ENCODE data around the gene PRUNE2.
"Not testable (repeated sequence)": the region's sequence is repeated elsewhere in the genome, so short reads cannot be mapped to it uniquely, and the experiment has no call there.

The PRUNE2 gene

GRCh38 chr9:76793784-76794431 is 112.0 kb downstream of the PRUNE2 start:
- DNase-seq (ENCODE audit: low read depth): no peak

GRCh38 chr9:76789840-76790239 is 116.1 kb downstream of the PRUNE2 start:
- DNase-seq (ENCODE audit: low read depth): no peak

- DNase-seq (ENCODE audit: low read depth): no peak
Measured at GRCh38 chr9:76787677-76788076, 118.2 kb downstream of the PRUNE2 start.

GRCh38 chr9:76785501-76785900 is 120.4 kb downstream of the PRUNE2 start:
- DNase-seq (ENCODE audit: low read depth): no peak

- DNase-seq (ENCODE audit: low read depth): no peak
Measured at GRCh38 chr9:76784881-76785280, 121.0 kb downstream of the PRUNE2 start.

GRCh38 chr9:76772686-76773445 is 133.0 kb downstream of the PRUNE2 start:
- DNase-seq (ENCODE audit: low read depth): no peak

GRCh38 chr9:76766126-76766525 is 139.8 kb downstream of the PRUNE2 start:
- DNase-seq (ENCODE audit: low read depth): no peak

GRCh38 chr9:76764138-76764537 is 141.8 kb downstream of the PRUNE2 start, which contains the start of gene PCA3:
TSS of gene PCA3 (plus strand) at chr9:76764438.
- no peak for DNase-seq (ENCODE audit: low read depth)

- DNase-seq (ENCODE audit: low read depth): no peak
Measured at GRCh38 chr9:76761448-76761847, 144.5 kb downstream of the PRUNE2 start.

GRCh38 chr9:76759732-76760131 is 146.2 kb downstream of the PRUNE2 start:
- no peak for DNase-seq (ENCODE audit: low read depth)

- DNase-seq (ENCODE audit: low read depth): no peak
Measured at GRCh38 chr9:76758476-76758875, 147.4 kb downstream of the PRUNE2 start.

- DNase-seq (ENCODE audit: low read depth): no peak
Measured at GRCh38 chr9:76756941-76757673, 148.8 kb downstream of the PRUNE2 start.

GRCh38 chr9:76756268-76756640 is 149.7 kb downstream of the PRUNE2 start:
- peak; percentile 13 for DNase-seq (ENCODE audit: low read depth)

- DNase-seq (ENCODE audit: low read depth): no peak
Measured at GRCh38 chr9:76751001-76751400, 154.9 kb downstream of the PRUNE2 start.

GRCh38 chr9:76744336-76744735 is 161.6 kb downstream of the PRUNE2 start:
- DNase-seq (ENCODE audit: low read depth): no peak

- no peak for DNase-seq (ENCODE audit: low read depth)
Measured at GRCh38 chr9:76743931-76744330, 162.0 kb downstream of the PRUNE2 start.

- DNase-seq (ENCODE audit: low read depth): not testable (repeated sequence)
Measured at GRCh38 chr9:76742890-76743289, 163.0 kb downstream of the PRUNE2 start.

GRCh38 chr9:76741524-76741923 is 164.4 kb downstream of the PRUNE2 start:
- no peak for DNase-seq (ENCODE audit: low read depth)

GRCh38 chr9:76738402-76738801 is 167.5 kb downstream of the PRUNE2 start:
- DNase-seq (ENCODE audit: low read depth): no peak

- no peak for DNase-seq (ENCODE audit: low read depth)
Measured at GRCh38 chr9:76737154-76737902, 168.6 kb downstream of the PRUNE2 start.

- DNase-seq (ENCODE audit: low read depth): no peak
Measured at GRCh38 chr9:76734716-76735115, 171.2 kb downstream of the PRUNE2 start.

- DNase-seq (ENCODE audit: low read depth): no peak
Measured at GRCh38 chr9:76733096-76733495, 172.8 kb downstream of the PRUNE2 start.

Measured in GM04503 (cell line).